Neural cell (in vitro differentiated cells): ENCODE results near the gene RASL12.

Source experiments
- EP300 ChIP-seq: fragments of 450-650 bp; conservative IDR thresholded peaks from 2 replicates; pipeline ENCODE4 v1.6.1; 2014; ENCODE audit warnings: antibody characterized with exemption, mild to moderate bottlenecking, moderate library complexity; ENCODE audit not compliant: poor library complexity, severe bottlenecking
- EZH2 ChIP-seq: fragments of 200-600, 300-800 bp; shearing (Covaris generic), sonication (generic); IDR thresholded peaks from 2 replicates; pipeline ENCODE4 v1.6.1; 2014; ENCODE audit warnings: antibody characterized with exemption, low read length, borderline replicate concordance, mild to moderate bottlenecking; ENCODE audit not compliant: insufficient read depth, poor library complexity, severe bottlenecking
- MXI1 ChIP-seq: fragments of 450-650 bp; conservative IDR thresholded peaks from 2 replicates; pipeline ENCODE4 v1.6.1; 2014; ENCODE audit warnings: antibody characterized with exemption, mild to moderate bottlenecking; ENCODE audit not compliant: poor library complexity, severe bottlenecking
- POLR2AphosphoS5 ChIP-seq: IDR thresholded peaks from 2 replicates; pipeline ENCODE4 v1.6.1; 2012
- RAD21 ChIP-seq: fragments of 450-650 bp; conservative IDR thresholded peaks from 2 replicates; pipeline ENCODE4 v1.6.1; 2014; ENCODE audit warnings: antibody characterized with exemption, mild to moderate bottlenecking, moderate library complexity
- SMC3 ChIP-seq: fragments of 450-650 bp; conservative IDR thresholded peaks from 2 replicates; pipeline ENCODE4 v1.6.1; 2014; ENCODE audit warnings: antibody characterized with exemption, mild to moderate bottlenecking, moderate library complexity; ENCODE audit not compliant: poor library complexity
- TAF1 ChIP-seq: IDR thresholded peaks from 2 replicates; pipeline ENCODE4 v1.6.1; 2012; ENCODE audit warnings: low read depth
- TF ChIP-seq, protein P1 (sequence below): fragments of 450-650 bp; IDR thresholded peaks from 2 replicates; pipeline ENCODE4 v1.5.1; 2014; ENCODE audit warnings: antibody characterized with exemption, mild to moderate bottlenecking, moderate library complexity; ENCODE audit not compliant: poor library complexity, severe bottlenecking
- TF ChIP-seq, protein P2 (sequence below): IDR thresholded peaks from 2 replicates; pipeline ENCODE4 v1.6.1; 2012; ENCODE audit warnings: borderline replicate concordance

DNA sequence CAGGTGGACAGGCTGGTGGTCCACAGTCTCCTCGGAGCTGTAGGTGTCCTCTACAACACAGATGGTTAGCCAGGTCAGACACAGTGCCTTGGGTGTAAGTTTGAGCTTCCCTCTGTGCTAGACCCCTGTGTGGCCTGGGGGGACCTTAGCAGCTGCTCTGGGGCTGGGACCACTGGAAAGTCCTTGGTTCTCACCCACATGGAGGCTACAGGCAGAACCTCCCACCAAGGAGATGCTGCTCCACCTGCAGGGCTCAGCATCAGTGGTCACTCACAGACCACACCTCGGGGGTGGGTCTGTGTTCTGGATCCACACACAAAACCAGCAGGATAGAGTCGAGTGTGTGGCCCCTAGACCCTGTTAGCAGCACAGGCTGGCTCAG, 8.4 kb downstream of the RASL12 start:
- TF ChIP-seq, protein P1, sequence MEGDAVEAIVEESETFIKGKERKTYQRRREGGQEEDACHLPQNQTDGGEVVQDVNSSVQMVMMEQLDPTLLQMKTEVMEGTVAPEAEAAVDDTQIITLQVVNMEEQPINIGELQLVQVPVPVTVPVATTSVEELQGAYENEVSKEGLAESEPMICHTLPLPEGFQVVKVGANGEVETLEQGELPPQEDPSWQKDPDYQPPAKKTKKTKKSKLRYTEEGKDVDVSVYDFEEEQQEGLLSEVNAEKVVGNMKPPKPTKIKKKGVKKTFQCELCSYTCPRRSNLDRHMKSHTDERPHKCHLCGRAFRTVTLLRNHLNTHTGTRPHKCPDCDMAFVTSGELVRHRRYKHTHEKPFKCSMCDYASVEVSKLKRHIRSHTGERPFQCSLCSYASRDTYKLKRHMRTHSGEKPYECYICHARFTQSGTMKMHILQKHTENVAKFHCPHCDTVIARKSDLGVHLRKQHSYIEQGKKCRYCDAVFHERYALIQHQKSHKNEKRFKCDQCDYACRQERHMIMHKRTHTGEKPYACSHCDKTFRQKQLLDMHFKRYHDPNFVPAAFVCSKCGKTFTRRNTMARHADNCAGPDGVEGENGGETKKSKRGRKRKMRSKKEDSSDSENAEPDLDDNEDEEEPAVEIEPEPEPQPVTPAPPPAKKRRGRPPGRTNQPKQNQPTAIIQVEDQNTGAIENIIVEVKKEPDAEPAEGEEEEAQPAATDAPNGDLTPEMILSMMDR = no peak
- TF ChIP-seq SMC3 = no peak
- TF ChIP-seq RAD21 = no peak
- TF ChIP-seq, protein P2, sequence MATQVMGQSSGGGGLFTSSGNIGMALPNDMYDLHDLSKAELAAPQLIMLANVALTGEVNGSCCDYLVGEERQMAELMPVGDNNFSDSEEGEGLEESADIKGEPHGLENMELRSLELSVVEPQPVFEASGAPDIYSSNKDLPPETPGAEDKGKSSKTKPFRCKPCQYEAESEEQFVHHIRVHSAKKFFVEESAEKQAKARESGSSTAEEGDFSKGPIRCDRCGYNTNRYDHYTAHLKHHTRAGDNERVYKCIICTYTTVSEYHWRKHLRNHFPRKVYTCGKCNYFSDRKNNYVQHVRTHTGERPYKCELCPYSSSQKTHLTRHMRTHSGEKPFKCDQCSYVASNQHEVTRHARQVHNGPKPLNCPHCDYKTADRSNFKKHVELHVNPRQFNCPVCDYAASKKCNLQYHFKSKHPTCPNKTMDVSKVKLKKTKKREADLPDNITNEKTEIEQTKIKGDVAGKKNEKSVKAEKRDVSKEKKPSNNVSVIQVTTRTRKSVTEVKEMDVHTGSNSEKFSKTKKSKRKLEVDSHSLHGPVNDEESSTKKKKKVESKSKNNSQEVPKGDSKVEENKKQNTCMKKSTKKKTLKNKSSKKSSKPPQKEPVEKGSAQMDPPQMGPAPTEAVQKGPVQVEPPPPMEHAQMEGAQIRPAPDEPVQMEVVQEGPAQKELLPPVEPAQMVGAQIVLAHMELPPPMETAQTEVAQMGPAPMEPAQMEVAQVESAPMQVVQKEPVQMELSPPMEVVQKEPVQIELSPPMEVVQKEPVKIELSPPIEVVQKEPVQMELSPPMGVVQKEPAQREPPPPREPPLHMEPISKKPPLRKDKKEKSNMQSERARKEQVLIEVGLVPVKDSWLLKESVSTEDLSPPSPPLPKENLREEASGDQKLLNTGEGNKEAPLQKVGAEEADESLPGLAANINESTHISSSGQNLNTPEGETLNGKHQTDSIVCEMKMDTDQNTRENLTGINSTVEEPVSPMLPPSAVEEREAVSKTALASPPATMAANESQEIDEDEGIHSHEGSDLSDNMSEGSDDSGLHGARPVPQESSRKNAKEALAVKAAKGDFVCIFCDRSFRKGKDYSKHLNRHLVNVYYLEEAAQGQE = no peak
- no peak for TF ChIP-seq EZH2
- no peak for TF ChIP-seq POLR2AphosphoS5
- no peak for TF ChIP-seq MXI1
- TF ChIP-seq EP300 = no peak
- TF ChIP-seq TAF1 = no peak
